GM12873 (cell line): ENCODE measurements around the gene STPG2.

ENCODE experiments used
- CTCF ChIP-seq: IDR thresholded peaks from 2 replicates; pipeline ENCODE4 v1.5.1; 2012; ENCODE audit warnings: low read depth, mild to moderate bottlenecking, moderate library complexity, low read length, control low read depth; ENCODE audit not compliant: insufficient read depth; ENCODE audit errors: missing control alignments

The STPG2 gene

DNA sequence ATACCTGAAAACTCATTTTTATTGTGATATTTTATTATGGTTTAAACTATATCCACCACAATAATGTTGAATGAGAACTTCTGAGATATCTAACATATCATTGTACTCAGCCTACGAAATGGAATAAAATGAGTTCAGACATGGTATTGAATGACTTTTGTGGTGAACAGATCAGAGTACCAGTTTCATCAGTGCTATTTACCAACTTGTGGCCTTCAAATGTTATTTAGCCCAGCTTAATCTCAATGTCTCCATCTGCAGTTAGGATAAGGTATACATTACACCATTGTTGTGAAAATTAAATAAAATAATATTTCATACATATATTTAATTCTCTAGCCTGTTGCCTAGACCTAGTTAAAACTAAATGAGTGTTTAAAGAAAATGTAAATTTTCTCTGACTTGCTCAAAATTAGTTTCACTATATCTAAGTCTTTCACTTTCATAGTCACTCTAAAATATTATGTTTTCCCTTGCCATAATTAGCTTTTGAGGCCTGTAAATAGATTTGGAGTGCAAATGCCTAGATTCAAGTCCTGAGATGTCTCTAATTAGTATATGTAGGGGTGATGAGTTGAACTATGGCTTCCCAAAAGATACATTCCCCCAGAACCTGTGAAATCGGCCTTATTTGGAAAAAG is 594.2 kb downstream of the STPG2 start:
- no peak for TF ChIP-seq CTCF

- TF ChIP-seq CTCF: no peak
Measured at GRCh38 chr4:97548186-97548585, 595.1 kb downstream of the STPG2 start.

GRCh38 chr4:97531351-97531750 is 611.9 kb downstream of the STPG2 start:
- TF ChIP-seq CTCF: no peak

DNA sequence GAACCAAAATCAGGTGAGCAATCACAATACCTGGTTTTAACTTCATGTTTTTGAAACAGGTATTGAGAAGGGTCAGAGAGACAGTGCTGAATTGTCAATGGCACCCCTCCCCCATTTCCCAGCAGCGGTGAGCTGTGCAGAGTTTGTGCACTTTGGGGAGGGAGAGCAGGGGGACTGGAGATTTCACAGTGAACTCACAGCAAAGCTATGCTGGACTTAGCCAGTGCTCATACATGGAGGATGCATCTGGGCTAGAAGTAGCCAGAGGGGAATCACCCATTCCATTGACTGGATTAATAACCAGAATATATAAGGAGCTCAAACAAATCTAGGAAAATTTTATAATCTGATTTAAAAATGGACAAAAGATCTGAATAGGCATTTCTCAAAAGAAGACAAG is 612.6 kb downstream of the STPG2 start:
- TF ChIP-seq CTCF: no peak

GRCh38 chr4:97525236-97525635 is 618.0 kb downstream of the STPG2 start:
- TF ChIP-seq CTCF: no peak

DNA sequence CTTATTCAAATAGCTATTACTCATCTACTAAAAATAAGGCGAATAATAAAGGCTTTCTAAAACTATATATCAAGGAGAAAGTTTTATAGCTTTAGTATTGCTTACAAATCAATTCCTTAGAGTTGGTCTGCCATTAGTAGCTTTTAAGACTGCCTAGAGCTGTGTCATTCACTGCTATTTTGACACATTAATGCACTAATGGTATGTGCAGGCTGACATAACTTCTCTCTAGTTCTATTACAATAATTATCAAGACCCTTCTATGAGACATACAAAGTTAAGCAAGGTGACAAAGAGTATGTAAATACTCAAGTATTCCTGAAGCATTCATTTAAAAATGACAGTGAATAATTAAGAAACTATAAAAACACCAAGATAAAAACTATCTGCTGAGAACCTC is 625.3 kb downstream of the STPG2 start:
- no peak for TF ChIP-seq CTCF

GRCh38 chr4:97513917-97514316 is 629.4 kb downstream of the STPG2 start:
- no peak for TF ChIP-seq CTCF
